ENCODE measurements around the gene SEMA3G.
A peak's percentile ranks its signal among the peaks of the same experiment; 100 is the strongest.

Gene SEMA3G

GRCh38 chr3:52479037-52479876 lies 34.4 kb upstream of the SEMA3G start:
- DNase-seq = no peak

GRCh38 chr3:52477796-52478095 lies 32.8 kb upstream of the SEMA3G start:
- DNase-seq = no peak

GRCh38 chr3:52477076-52477795 lies 32.3 kb upstream of the SEMA3G start:
- no peak for DNase-seq

GRCh38 chr3:52473026-52473425 lies 28.1 kb upstream of the SEMA3G start:
- no peak for DNase-seq

GRCh38 chr3:52472239-52473000 lies 27.5 kb upstream of the SEMA3G start:
- DNase-seq = no peak

- DNase-seq = peak; percentile 5
Measured at GRCh38 chr3:52471371-52472238, 26.7 kb upstream of the SEMA3G start.

GRCh38 chr3:52470920-52471319 lies 26.0 kb upstream of the SEMA3G start:
- no peak for DNase-seq

- no peak for DNase-seq
Measured at GRCh38 chr3:52469001-52469400, 24.1 kb upstream of the SEMA3G start.

- no peak for DNase-seq
Measured at GRCh38 chr3:52468336-52468735, 23.4 kb upstream of the SEMA3G start.

- DNase-seq = peak; percentile 17
Measured at GRCh38 chr3:52463416-52463815, 18.5 kb upstream of the SEMA3G start.

- no peak for DNase-seq
Measured at GRCh38 chr3:52461874-52462273, 17.0 kb upstream of the SEMA3G start.

GRCh38 chr3:52458770-52459545 lies 14.1 kb upstream of the SEMA3G start:
- peak; percentile 14 for DNase-seq

GRCh38 chr3:52458031-52458760 lies 13.3 kb upstream of the SEMA3G start:
- no peak for DNase-seq

- DNase-seq = no peak
Measured at GRCh38 chr3:52456800-52457183, 11.9 kb upstream of the SEMA3G start.

- no peak for DNase-seq
Measured at GRCh38 chr3:52456169-52456799, 11.4 kb upstream of the SEMA3G start.

GRCh38 chr3:52455283-52456168 lies 10.6 kb upstream of the SEMA3G start, which contains the start of gene NISCH:
TSS of gene NISCH (plus strand) at chr3:52455604. CDS start at chr3:52455642, 38 bp downstream.
- DNase-seq = peak; percentile 93

GRCh38 chr3:52454938-52455282 lies 10.0 kb upstream of the SEMA3G start:
- DNase-seq = no peak

- DNase-seq = no peak
Measured at GRCh38 chr3:52454250-52454937, 9.5 kb upstream of the SEMA3G start.
